H9 (cell line): ENCODE data around the gene CLIP1. TPM values are rescaled to one million over a fixed set of nuclear protein-coding genes. Genes with fewer than 3 reads are reported as not detected.
"Not testable (repeated sequence)": the region's sequence is repeated elsewhere in the genome, so short reads cannot be mapped to it uniquely, and the experiment has no call there.

Experiments
- DNase-seq: peaks from one replicate; pipeline ENCODE4 v3.0.0-alpha.2; 2017
- H2AFZ ChIP-seq: one replicate; pipeline ENCODE4 v1.6.1; 2013; ENCODE audit warnings: mild to moderate bottlenecking, low read length, control low read depth, moderate library complexity
- H2AK5ac ChIP-seq: 2 replicates; pipeline ENCODE4 v1.6.1; 2013; ENCODE audit warnings: low read length, control low read depth, mixed read lengths; ENCODE audit not compliant: insufficient read length
- H2BK120ac ChIP-seq: one replicate; pipeline ENCODE4 v1.6.1; 2013; ENCODE audit warnings: low read depth, mild to moderate bottlenecking, low read length, control low read depth, inconsistent platforms; ENCODE audit not compliant: poor library complexity, severe bottlenecking
- H2BK12ac ChIP-seq: 2 replicates; pipeline ENCODE4 v1.6.1; 2013; ENCODE audit warnings: low read length, control low read depth, mixed read lengths, low read depth; ENCODE audit not compliant: insufficient read length
- H2BK15ac ChIP-seq: 2 replicates; pipeline ENCODE4 v1.6.1; 2013; ENCODE audit warnings: low read depth, low read length, control low read depth
- H2BK20ac ChIP-seq: one replicate; pipeline ENCODE4 v1.6.1; 2013; ENCODE audit warnings: low read depth, mild to moderate bottlenecking, low read length, control low read depth, inconsistent platforms; ENCODE audit not compliant: poor library complexity, severe bottlenecking
- H2BK5ac ChIP-seq: 2 replicates; pipeline ENCODE4 v1.6.1; 2013; ENCODE audit warnings: low read length, control low read depth, mixed read lengths; ENCODE audit not compliant: insufficient read length
- H3K14ac ChIP-seq: 2 replicates; pipeline ENCODE4 v1.6.1; 2013; ENCODE audit warnings: low read length, control low read depth; ENCODE audit not compliant: insufficient read depth
- H3K18ac ChIP-seq: 2 replicates; pipeline ENCODE4 v1.6.1; 2013; ENCODE audit warnings: low read depth, mild to moderate bottlenecking, mixed read lengths, low read length, control low read depth; ENCODE audit not compliant: insufficient read length
- H3K23ac ChIP-seq: 2 replicates; pipeline ENCODE4 v1.6.1; 2013; ENCODE audit warnings: low read length, control low read depth, mixed read lengths, low read depth; ENCODE audit not compliant: insufficient read length
- H3K23me2 ChIP-seq: 2 replicates; pipeline ENCODE4 v1.6.1; 2013; ENCODE audit warnings: low read depth, mild to moderate bottlenecking, mixed read lengths, low read length, control low read depth; ENCODE audit not compliant: insufficient read length, poor library complexity, severe bottlenecking
- H3K27ac ChIP-seq: 2 replicates; pipeline ENCODE4 v1.5.1; 2013; ENCODE audit warnings: low read length, control low read depth, mixed read lengths, low read depth; ENCODE audit not compliant: insufficient read length
- H3K27me3 ChIP-seq: 2 replicates; pipeline ENCODE4 v1.6.1; 2013; ENCODE audit warnings: low read length, control low read depth, inconsistent platforms; ENCODE audit not compliant: insufficient read depth
- H3K4ac ChIP-seq: 2 replicates; pipeline ENCODE4 v1.6.1; 2013; ENCODE audit warnings: low read depth, mild to moderate bottlenecking, control low read depth, inconsistent platforms, low read length, moderate library complexity
- H3K4me1 ChIP-seq: 2 replicates; pipeline ENCODE4 v1.6.1; 2013; ENCODE audit warnings: low read length, control low read depth, inconsistent platforms; ENCODE audit not compliant: insufficient read depth
- H3K4me2 ChIP-seq: 2 replicates; pipeline ENCODE4 v1.6.1; 2013; ENCODE audit warnings: low read length, control low read depth, mixed read lengths; ENCODE audit not compliant: insufficient read length, insufficient read depth
- H3K56ac ChIP-seq: 2 replicates; pipeline ENCODE4 v1.6.1; 2013; ENCODE audit warnings: low read depth, mild to moderate bottlenecking, mixed read lengths, low read length, control low read depth; ENCODE audit not compliant: insufficient read length
- H3K79me1 ChIP-seq: 2 replicates; pipeline ENCODE4 v1.6.1; 2013; ENCODE audit warnings: low read depth, mild to moderate bottlenecking, moderate library complexity, low read length, control low read depth, inconsistent platforms; ENCODE audit not compliant: insufficient read depth, poor library complexity, severe bottlenecking
- H3K79me2 ChIP-seq: 2 replicates; pipeline ENCODE4 v1.6.1; 2013; ENCODE audit warnings: low read length, control low read depth, inconsistent platforms; ENCODE audit not compliant: insufficient read depth
- H3K9ac ChIP-seq: 2 replicates; pipeline ENCODE4 v1.6.1; 2013; ENCODE audit warnings: low read length, control low read depth, mixed read lengths; ENCODE audit not compliant: insufficient read length; ENCODE audit errors: extremely low read depth
- H3K9me3 ChIP-seq: one replicate; pipeline ENCODE4 v1.6.1; 2013; ENCODE audit warnings: low read depth, low read length, inconsistent platforms; ENCODE audit not compliant: control insufficient read depth
- H3T11ph ChIP-seq: one replicate; pipeline ENCODE4 v1.6.1; 2013; ENCODE audit warnings: mild to moderate bottlenecking, low read length, control low read depth, inconsistent platforms
- H4K20me1 ChIP-seq: one replicate; pipeline ENCODE4 v1.6.1; 2013; ENCODE audit not compliant: control insufficient read depth, insufficient read length, insufficient read depth
- H4K5ac ChIP-seq: 2 replicates; pipeline ENCODE4 v1.6.1; 2013; ENCODE audit warnings: low read depth, mild to moderate bottlenecking, mixed read lengths, low read length, control low read depth; ENCODE audit not compliant: insufficient read length
- H4K8ac ChIP-seq: replicated peaks from 2 replicates; pipeline ENCODE4 v1.6.1; 2013; ENCODE audit warnings: low read length, control low read depth, mixed read lengths, low read depth; ENCODE audit not compliant: insufficient read length
- H4K91ac ChIP-seq: 2 replicates; pipeline ENCODE4 v1.6.1; 2013; ENCODE audit warnings: low read depth, mild to moderate bottlenecking, moderate library complexity, mixed read lengths, low read length, control low read depth; ENCODE audit not compliant: insufficient read length
- H3K27ac Mint-ChIP-seq, 3 experiments: 2 replicates in 2 of 3; 3 replicates in 1 of 3; pipeline ENCODE4 v1.8.0; 2020 to 2021; ENCODE audit warnings: mixed read lengths in 3 of 3, mild to moderate bottlenecking in 1 of 3, moderate library complexity in 1 of 3
- H3K27me3 Mint-ChIP-seq: 2 replicates; pipeline ENCODE4 v1.8.0; 2021; ENCODE audit warnings: low read depth, mild to moderate bottlenecking, moderate library complexity, mixed read lengths
- H3K36me3 Mint-ChIP-seq, 3 experiments: 2 replicates in 2 of 3; 3 replicates in 1 of 3; pipeline ENCODE4 v1.8.0; 2020 to 2021; ENCODE audit warnings: low read depth in 3 of 3, mixed read lengths in 3 of 3; ENCODE audit not compliant: insufficient read depth in 1 of 3
- H3K4me1 Mint-ChIP-seq, 2 experiments: 2 replicates each; pipeline ENCODE4 v1.8.0; 2020; ENCODE audit warnings: mixed read lengths in 2 of 2
- H3K4me3 Mint-ChIP-seq, 2 experiments: 2 replicates in 1 of 2; 3 replicates in 1 of 2; pipeline ENCODE4 v1.8.0; 2020 to 2021; ENCODE audit warnings: mild to moderate bottlenecking in 2 of 2, mixed read lengths in 2 of 2, moderate library complexity in 1 of 2
- H3K9me3 Mint-ChIP-seq, 2 experiments: 2 replicates in 1 of 2; 3 replicates in 1 of 2; pipeline ENCODE4 v1.8.0; 2020; ENCODE audit warnings: mild to moderate bottlenecking in 2 of 2, mixed read lengths in 2 of 2, moderate library complexity in 1 of 2
- WGBS: extraction: QIAGEN DNeasy Blood & Tissue Kit; methylation state at CpG from one replicate; pipeline ENCODE4 v1.1.7; 2013; ENCODE audit warnings: missing lambda C conversion rate, low lambda C conversion rate, mixed read lengths; ENCODE audit not compliant: insufficient read length; ENCODE audit errors: extremely low coverage; 5-methylcytosine and 5-hydroxymethylcytosine counted together
- total RNA-seq: library from RNA; stranded (reverse); gene quantifications from 2 replicates; pipeline ENCODE4 v1.2.1, GENCODE V29; 2021

CLIP1 gene
- total RNA-seq, 1 experiment from 2014 or later, result 23.6 TPM

DNA sequence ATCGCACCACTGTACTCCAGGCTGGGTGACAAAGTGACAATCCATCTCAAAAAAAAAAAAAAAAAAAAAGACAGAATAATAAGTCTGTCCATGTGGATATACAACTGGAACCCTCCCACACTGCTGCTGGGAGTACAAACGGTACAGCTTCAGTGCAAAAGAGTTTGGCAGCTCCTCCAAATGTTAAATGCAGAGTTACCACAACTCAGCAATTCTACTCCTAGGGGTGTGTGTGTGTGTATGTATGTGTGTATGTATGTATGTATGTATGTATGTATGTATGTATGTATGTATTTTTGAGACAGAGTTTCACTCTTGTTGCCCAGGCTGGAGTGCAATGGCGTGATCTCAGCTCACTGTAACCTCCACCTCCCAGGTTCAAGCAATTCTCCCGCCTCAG, 163.5 kb downstream of the CLIP1 start:
- H3K9ac ChIP-seq, H4K8ac ChIP-seq, H3K9me3 Mint-ChIP-seq, H3K79me1 ChIP-seq, H3K23ac ChIP-seq, H3K27me3 ChIP-seq, H2BK5ac ChIP-seq, H2BK20ac ChIP-seq, H2BK15ac ChIP-seq, H3K4me1 Mint-ChIP-seq, DNase-seq, H3K4me3 Mint-ChIP-seq, H3K23me2 ChIP-seq, H3K4ac ChIP-seq, H2BK120ac ChIP-seq, H3K4me1 ChIP-seq, H3K27ac ChIP-seq, H4K91ac ChIP-seq, H3K4me2 ChIP-seq, H3K56ac ChIP-seq, H3K79me2 ChIP-seq, H3T11ph ChIP-seq, H3K18ac ChIP-seq, H2AFZ ChIP-seq, H4K5ac ChIP-seq, H3K27me3 Mint-ChIP-seq, H2BK12ac ChIP-seq, H3K27ac Mint-ChIP-seq, H2AK5ac ChIP-seq, H4K20me1 ChIP-seq, H3K14ac ChIP-seq, H3K9me3 ChIP-seq: not testable (repeated sequence)
- no CpG with 5 or more reads among the region's 4 CpGs for whole genome bisulfite sequencing
- peaks cover 15 to 59% (median 52%) of the 10 kb centered on the region in 3 experiments; a peak in 6 of 7 replicates for H3K36me3 Mint-ChIP-seq

DNA sequence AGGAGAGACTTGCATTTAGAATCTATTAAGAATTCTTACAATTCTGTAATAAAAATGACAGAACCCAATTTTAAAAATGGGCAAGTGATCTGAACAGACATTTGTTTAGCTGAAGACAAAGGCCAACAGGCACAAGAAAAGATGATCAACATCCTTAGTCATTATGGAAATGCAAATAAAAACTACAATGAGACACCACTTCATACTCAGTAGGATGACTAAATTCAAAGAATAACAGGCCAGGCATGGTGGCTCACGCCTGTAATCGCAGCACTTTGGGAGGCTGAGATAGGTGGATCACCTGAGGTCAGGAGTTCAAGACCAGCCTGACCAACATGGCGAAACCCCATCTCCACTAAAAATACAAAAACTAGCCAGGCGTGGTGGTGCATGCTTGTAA, 164.0 kb downstream of the CLIP1 start:
- not testable (repeated sequence) for H3K79me2 ChIP-seq, H3K9me3 ChIP-seq, H2AFZ ChIP-seq, H4K8ac ChIP-seq, H3K27ac Mint-ChIP-seq, H2BK20ac ChIP-seq, H3K4me1 ChIP-seq, H2BK5ac ChIP-seq, H3K4me2 ChIP-seq, H3K27me3 Mint-ChIP-seq, H3K27me3 ChIP-seq, H4K20me1 ChIP-seq, H3K79me1 ChIP-seq, H3K4me1 Mint-ChIP-seq, H3K9ac ChIP-seq, H3K9me3 Mint-ChIP-seq, H2BK12ac ChIP-seq, H3K18ac ChIP-seq, H3K56ac ChIP-seq, H3T11ph ChIP-seq, H3K4me3 Mint-ChIP-seq, DNase-seq, H3K23me2 ChIP-seq, H3K14ac ChIP-seq, H4K5ac ChIP-seq, H2AK5ac ChIP-seq, H4K91ac ChIP-seq, H2BK120ac ChIP-seq, H3K27ac ChIP-seq, H3K4ac ChIP-seq, H3K23ac ChIP-seq, H2BK15ac ChIP-seq
- WGBS, result no CpG with 5 or more reads among the region's 4 CpGs
- peaks cover 15 to 56% (median 48%) of the 10 kb centered on the region in 3 experiments; a peak in 6 of 7 replicates for H3K36me3 Mint-ChIP-seq
